Measurements from ENCODE around the gene LTO1. TPM values are rescaled to one million over a fixed set of nuclear protein-coding genes. Genes with fewer than 3 reads are reported as not detected.

The LTO1 gene
- total RNA-seq, 1 experiment from 2014 or later = 25.3 TPM

- peaks cover 10% of the 10 kb centered on the region for H3K27me3 Mint-ChIP-seq (ENCODE audit: low read depth)
- no peak within 1 kb of the TSS for H2BK15ac ChIP-seq (ENCODE audit: low read depth, low read length)
- peaks cover 3% of the 10 kb centered on the region for H3K79me1 ChIP-seq (ENCODE audit: insufficient read depth, low read depth, low read length, poor library complexity, severe bottlenecking)
- TF ChIP-seq CTCF (conservative IDR thresholded peaks at IDR 0.05) = peak; percentile 38; the same call in 2 of the 3 replicates
- peak within 1 kb of the TSS; percentile 77 for H2BK12ac ChIP-seq (ENCODE audit: insufficient read length, low read depth, low read length)
- H3K4me1 Mint-ChIP-seq = peaks cover 19 to 27% of the 10 kb centered on the region in 2 experiments
- peak; percentile 95 for DNase-seq
- peak within 1 kb of the TSS; percentile 39 for H2BK120ac ChIP-seq (ENCODE audit: low read depth, low read length, poor library complexity, severe bottlenecking)
- H3K23me2 ChIP-seq (ENCODE audit: insufficient read length, low read depth, low read length, poor library complexity, severe bottlenecking) = peaks cover 21% of the 10 kb centered on the region
- H4K5ac ChIP-seq (ENCODE audit: insufficient read length, low read depth, low read length) = no peak within 1 kb of the TSS
- H3K56ac ChIP-seq (ENCODE audit: insufficient read length, low read depth, low read length) = no peak within 1 kb of the TSS
- no CpG with 5 or more reads among the region's 49 CpGs for WGBS (ENCODE audit: extremely low coverage, insufficient read length, low lambda C conversion rate)
- peak within 1 kb of the TSS; percentile 89 to 94 for H3K4me3 Mint-ChIP-seq
- H3K4me1 ChIP-seq (ENCODE audit: insufficient read depth, low read length) = no peaks in the 10 kb centered on the region
- no peaks in the 10 kb centered on the region for H4K20me1 ChIP-seq (ENCODE audit: control insufficient read depth, insufficient read depth, insufficient read length)
- H3K9me3 Mint-ChIP-seq = no peaks in the 10 kb centered on the region
- no peak within 1 kb of the TSS for H2BK5ac ChIP-seq (ENCODE audit: insufficient read length, low read length)
- H3T11ph ChIP-seq (ENCODE audit: low read length) = no peak within 1 kb of the TSS
- peak within 1 kb of the TSS; percentile 72 to 97 (median 93); a peak in 5 of 7 replicates for H3K27ac Mint-ChIP-seq
- H3K14ac ChIP-seq (ENCODE audit: insufficient read depth, low read length) = peak within 1 kb of the TSS; percentile 92
- H4K91ac ChIP-seq (ENCODE audit: insufficient read length, low read depth, low read length) = peak within 1 kb of the TSS; percentile 48
- no peak within 1 kb of the TSS for H3K27ac ChIP-seq (ENCODE audit: insufficient read length, low read depth, low read length)
- peak within 1 kb of the TSS; percentile 77 for H3K9ac ChIP-seq (ENCODE audit: extremely low read depth, insufficient read length, low read length)
- no peak within 1 kb of the TSS for H3K23ac ChIP-seq (ENCODE audit: insufficient read length, low read depth, low read length)
- no peaks in the 10 kb centered on the region for H3K9me3 ChIP-seq (ENCODE audit: control insufficient read depth, low read depth, low read length)
- peak within 1 kb of the TSS; percentile 93 for H3K18ac ChIP-seq (ENCODE audit: insufficient read length, low read depth, low read length)
- H3K27me3 ChIP-seq (ENCODE audit: insufficient read depth, low read length) = peaks cover 3% of the 10 kb centered on the region; the same call in 1 of the 2 replicates
- H2AFZ ChIP-seq (ENCODE audit: low read length) = no peak within 1 kb of the TSS
- peak within 1 kb of the TSS; percentile 84 for H3K4me2 ChIP-seq (ENCODE audit: insufficient read depth, insufficient read length, low read length)
- H3K4ac ChIP-seq (ENCODE audit: low read depth, low read length) = peak within 1 kb of the TSS; percentile 8; the same call in 1 of the 2 replicates
- no peaks in the 10 kb centered on the region for H3K79me2 ChIP-seq (ENCODE audit: insufficient read depth, low read length)
- H4K8ac ChIP-seq (replicated peaks; ENCODE audit: insufficient read length, low read depth, low read length) = no peak within 1 kb of the TSS
- H2AK5ac ChIP-seq (ENCODE audit: insufficient read length, low read length) = no peak within 1 kb of the TSS
- H2BK20ac ChIP-seq (ENCODE audit: low read depth, low read length, poor library complexity, severe bottlenecking) = no peak within 1 kb of the TSS
- peaks cover 6 to 28% (median 20%) of the 10 kb centered on the region in 3 experiments; a peak in 6 of 7 replicates for H3K36me3 Mint-ChIP-seq (ENCODE audit: insufficient read depth in 1 of 3, low read depth in 3 of 3)
Measured at GRCh38 chr11:69640995-69641581, 34.1 kb downstream of the LTO1 start, which contains the start of gene CCND1. Gene CCND1, plus strand, starts transcription at chr11:69641156. Its CDS starts 158 bp downstream, at chr11:69641314.
